HCT116 (cell line): Measurements from ENCODE around the gene AIRE. TPM values are rescaled to one million over a fixed set of nuclear protein-coding genes. Genes with fewer than 3 reads are reported as not detected.

Source experiments
- ATAC-seq: fragments of 200-7000 bp; cut with Tn5 transposase; 2 replicates; pipeline ENCODE4 v1.9.1; 2020; ENCODE audit warnings: mild to moderate bottlenecking, moderate library complexity
- BruUV-seq: library from RNA; stranded (reverse); fragments of 400-500 nt; replicated peaks from 2 replicates; lab custom pipeline; 2021; lab: Mats Ljungman, UMichigan
- CTCF ChIA-PET: fragments of 300-600 bp; sonication (Branson Sonifier 250); formaldehyde crosslinking; loops from one replicate; lab custom pipeline; 2021; ENCODE audit warnings: antibody characterized with exemption; lab: Charles Lee
- POLR2A ChIA-PET: fragments of 300-600, 350-600 bp; sonication (Branson Sonifier 250); formaldehyde crosslinking; loops from one replicate; lab custom pipeline; 2021; ENCODE audit warnings: antibody characterized with exemption; lab: Charles Lee
- RAD21 ChIA-PET, 2 experiments: fragments of 300-600 bp; sonication (Branson Sonifier 250); formaldehyde crosslinking; loops; one replicate each; lab custom pipeline; 2023; ENCODE audit warnings: low total read pairs in 2 of 2; ENCODE audit not compliant: uncharacterized antibody in 2 of 2, unreplicated experiment in 2 of 2, low non-redundant PET in 1 of 2; lab: Charles Lee
- DNase-seq: peaks from one replicate; pipeline ENCODE4 v3.0.0-alpha.2; 2010; ENCODE audit warnings: low read depth, low spot score
- H2AFZ ChIP-seq: fragments of 200-600 bp; shearing (Covaris generic), sonication (generic); 2 replicates; pipeline ENCODE4 v1.6.1; 2017; ENCODE audit warnings: low read depth, mixed run types, mixed read lengths, antibody characterized with exemption, low read length; ENCODE audit not compliant: poor library complexity, severe bottlenecking
- H3K27ac ChIP-seq: 2 replicates; pipeline ENCODE4 v1.5.1; 2012; ENCODE audit warnings: low read depth, low read length
- H3K27me3 ChIP-seq: fragments of 200-600 bp; sonication (generic); 2 replicates; pipeline ENCODE4 v1.6.1; 2016; ENCODE audit warnings: mixed run types, low read length, mixed read lengths; ENCODE audit not compliant: insufficient read depth
- H3K36me3 ChIP-seq, 2 experiments: fragments of 200-500 bp in 1 of 2; fragments of 200-600 bp in 1 of 2; sonication (Bioruptor generic) in 1 of 2; sonication (generic) in 1 of 2; 2 replicates each; pipeline versions ENCODE4 v1.5.1 to v1.6.1; 2014 to 2016; ENCODE audit warnings: low read length in 2 of 2, inconsistent platforms in 1 of 2, mixed read lengths in 1 of 2, mixed run types in 1 of 2; ENCODE audit not compliant: insufficient read depth in 2 of 2, control insufficient read depth in 1 of 2
- H3K4me1 ChIP-seq, 2 experiments: fragments of 200-600 bp in 1 of 2; sonication (generic) in 1 of 2; 2 replicates each; pipeline versions ENCODE4 v1.5.1 to v1.6.1; 2012 to 2017; ENCODE audit warnings: low read length in 2 of 2, inconsistent platforms in 1 of 2, mild to moderate bottlenecking in 1 of 2, mixed read lengths in 1 of 2, mixed run types in 1 of 2, moderate library complexity in 1 of 2; ENCODE audit not compliant: insufficient read depth in 2 of 2, control insufficient read depth in 1 of 2
- H3K4me2 ChIP-seq: fragments of 200-600 bp; sonication (generic); 2 replicates; pipeline ENCODE4 v1.6.1; 2017; ENCODE audit warnings: mixed run types, low read length, mixed read lengths
- H3K4me3 ChIP-seq, 2 experiments: fragments of 200-600 bp in 1 of 2; sonication (generic) in 1 of 2; replicated peaks in 1 of 2; 2 replicates each; pipeline ENCODE4 v1.5.1; 2011 to 2016; ENCODE audit warnings: low read length in 2 of 2, control low read depth in 1 of 2, low read depth in 1 of 2, mild to moderate bottlenecking in 1 of 2, mixed read lengths in 1 of 2, mixed run types in 1 of 2
- H3K79me2 ChIP-seq: fragments of 200-600 bp; sonication (generic); 2 replicates; pipeline ENCODE4 v1.6.1; 2017; ENCODE audit warnings: mild to moderate bottlenecking, mixed run types, low read length, moderate library complexity, mixed read lengths; ENCODE audit not compliant: insufficient read depth
- H3K9ac ChIP-seq: fragments of 200-600 bp; sonication (generic); 2 replicates; pipeline ENCODE4 v1.6.1; 2016; ENCODE audit warnings: low read length, mixed read lengths
- H3K9me2 ChIP-seq: fragments of 200-600 bp; sonication (generic), shearing (Covaris generic); 2 replicates; pipeline ENCODE4 v1.6.1; 2017; ENCODE audit warnings: mixed run types, mild to moderate bottlenecking, moderate library complexity; ENCODE audit not compliant: insufficient read depth
- H3K9me3 ChIP-seq, 2 experiments: fragments of 200-500 bp in 1 of 2; fragments of 200-600 bp in 1 of 2; sonication (Bioruptor generic) in 1 of 2; sonication (generic) in 1 of 2; 2 replicates each; pipeline ENCODE4 v1.6.1; 2014 to 2017; ENCODE audit warnings: low read length in 2 of 2, mixed read lengths in 2 of 2, inconsistent platforms in 1 of 2, low read depth in 1 of 2, mild to moderate bottlenecking in 1 of 2, mixed run types in 1 of 2, moderate library complexity in 1 of 2; ENCODE audit not compliant: control insufficient read depth in 1 of 2, insufficient read depth in 1 of 2
- H4K20me1 ChIP-seq: fragments of 200-600 bp; sonication (generic), shearing (Covaris generic); 2 replicates; pipeline ENCODE4 v1.6.1; 2017; ENCODE audit warnings: mixed run types, mild to moderate bottlenecking, moderate library complexity; ENCODE audit not compliant: insufficient read depth
- ATF3 ChIP-seq: IDR thresholded peaks from 2 replicates; pipeline ENCODE4 v1.6.1; 2012
- CBX3 ChIP-seq: IDR thresholded peaks from 2 replicates; pipeline ENCODE4 v1.6.1; 2012; ENCODE audit warnings: low read depth
- CEBPB ChIP-seq: IDR thresholded peaks from 2 replicates; pipeline ENCODE4 v1.6.1; 2012; ENCODE audit warnings: low read depth
- EGR1 ChIP-seq: IDR thresholded peaks from 2 replicates; pipeline ENCODE4 v1.6.1; 2012; ENCODE audit warnings: low read depth
- EZH2 ChIP-seq: fragments of 200-600 bp; sonication (generic); IDR thresholded peaks from 2 replicates; pipeline ENCODE4 v1.6.1; 2017; ENCODE audit warnings: antibody characterized with exemption, mixed run types
- EZH2phosphoT487 ChIP-seq: fragments of 200-600 bp; IDR thresholded peaks from 2 replicates; pipeline ENCODE4 v1.6.1; 2018; ENCODE audit warnings: antibody characterized with exemption, borderline replicate concordance
- FOSL1 ChIP-seq: IDR thresholded peaks from 2 replicates; pipeline ENCODE4 v1.6.1; 2012; ENCODE audit warnings: low read depth
- POLR2A ChIP-seq: IDR thresholded peaks from 2 replicates; pipeline ENCODE4 v1.7.0; 2011; ENCODE audit warnings: borderline replicate concordance; ENCODE audit not compliant: insufficient read depth, insufficient read length; ENCODE audit errors: extremely low read depth
- POLR2AphosphoS5 ChIP-seq: IDR thresholded peaks from 2 replicates; pipeline ENCODE4 v1.6.1; 2011; ENCODE audit warnings: mild to moderate bottlenecking, low read depth, low read length, moderate library complexity
- RAD21 ChIP-seq: IDR thresholded peaks from 2 replicates; pipeline ENCODE4 v1.6.1; 2012; ENCODE audit warnings: low read depth, mild to moderate bottlenecking
- SIN3A ChIP-seq: IDR thresholded peaks from 2 replicates; pipeline ENCODE4 v1.6.1; 2012; ENCODE audit warnings: low read depth
- SP1 ChIP-seq: IDR thresholded peaks from 2 replicates; pipeline ENCODE4 v1.6.1; 2012; ENCODE audit warnings: low read depth
- YY1 ChIP-seq: IDR thresholded peaks from 2 replicates; pipeline ENCODE4 v1.6.1; 2011; ENCODE audit warnings: low read length, low read depth, moderate library complexity, mild to moderate bottlenecking; ENCODE audit not compliant: insufficient replicate concordance; ENCODE audit errors: extremely low read depth
- ZFX ChIP-seq: fragments of 450-650 bp; IDR thresholded peaks from 2 replicates; pipeline ENCODE4 v1.6.1; 2017
- intact Hi-C: fragments of 100-400 bp; cut with micrococcal nuclease; formaldehyde crosslinking; loops from 2 replicates; pipeline ENCODE4 v1.10.0; 2022
- total RNA-seq: library from RNA; stranded (reverse); gene quantifications from one replicate; pipeline ENCODE4 v1.2.1, GENCODE V29; 2021; ENCODE audit not compliant: unreplicated experiment
- TF ChIP-seq, protein P1 (sequence below): IDR thresholded peaks from 2 replicates; pipeline ENCODE4 v1.6.1; 2011; ENCODE audit warnings: mild to moderate bottlenecking, low read length, moderate library complexity; ENCODE audit not compliant: insufficient replicate concordance; ENCODE audit errors: extremely low read depth

AIRE gene
- total RNA-seq, 1 experiment from 2014 or later = not detected

- no peak overlapping the region for H3K27ac ChIP-seq
- H3K27me3 ChIP-seq = no peaks in the 10 kb centered on the region
- H3K9me2 ChIP-seq = no peaks in the 10 kb centered on the region
- no peaks in the 10 kb centered on the region for H3K36me3 ChIP-seq
- H3K9me3 ChIP-seq = no peaks in the 10 kb centered on the region
- TF ChIP-seq CEBPB (no peak), SP1 (no peak), CBX3 (no peak), ATF3 (no peak), ZFX (no peak), RAD21 (no peak), POLR2AphosphoS5 (no peak), SIN3A (no peak)
- TF ChIP-seq, protein P1, sequence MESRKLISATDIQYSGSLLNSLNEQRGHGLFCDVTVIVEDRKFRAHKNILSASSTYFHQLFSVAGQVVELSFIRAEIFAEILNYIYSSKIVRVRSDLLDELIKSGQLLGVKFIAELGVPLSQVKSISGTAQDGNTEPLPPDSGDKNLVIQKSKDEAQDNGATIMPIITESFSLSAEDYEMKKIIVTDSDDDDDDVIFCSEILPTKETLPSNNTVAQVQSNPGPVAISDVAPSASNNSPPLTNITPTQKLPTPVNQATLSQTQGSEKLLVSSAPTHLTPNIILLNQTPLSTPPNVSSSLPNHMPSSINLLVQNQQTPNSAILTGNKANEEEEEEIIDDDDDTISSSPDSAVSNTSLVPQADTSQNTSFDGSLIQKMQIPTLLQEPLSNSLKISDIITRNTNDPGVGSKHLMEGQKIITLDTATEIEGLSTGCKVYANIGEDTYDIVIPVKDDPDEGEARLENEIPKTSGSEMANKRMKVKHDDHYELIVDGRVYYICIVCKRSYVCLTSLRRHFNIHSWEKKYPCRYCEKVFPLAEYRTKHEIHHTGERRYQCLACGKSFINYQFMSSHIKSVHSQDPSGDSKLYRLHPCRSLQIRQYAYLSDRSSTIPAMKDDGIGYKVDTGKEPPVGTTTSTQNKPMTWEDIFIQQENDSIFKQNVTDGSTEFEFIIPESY = no peak
- TF ChIP-seq, all 23 proteins: peak for 0
- Histone ChIP-seq H4K20me1 (no peaks in the 10 kb centered on the region), H3K4me2 (no peak overlapping the region), H3K9ac (no peak overlapping the region), H3K4me1 (no peaks in the 10 kb centered on the region), H3K79me2 (no peaks in the 10 kb centered on the region), H2AFZ (no peak overlapping the region), H3K4me3 (no peak overlapping the region)
- ATAC-seq = no peak
- no peak for DNase-seq
- ChIA-PET CTCF (no interaction called here), POLR2A (no interaction called here), RAD21 (no interaction called here)
- intact Hi-C loops = no loop called here
- no TSS peak for BruUV-seq
These were observed 13.3 kb upstream of the AIRE start for GRCh38 chr21:44272284-44272858.

DNA sequence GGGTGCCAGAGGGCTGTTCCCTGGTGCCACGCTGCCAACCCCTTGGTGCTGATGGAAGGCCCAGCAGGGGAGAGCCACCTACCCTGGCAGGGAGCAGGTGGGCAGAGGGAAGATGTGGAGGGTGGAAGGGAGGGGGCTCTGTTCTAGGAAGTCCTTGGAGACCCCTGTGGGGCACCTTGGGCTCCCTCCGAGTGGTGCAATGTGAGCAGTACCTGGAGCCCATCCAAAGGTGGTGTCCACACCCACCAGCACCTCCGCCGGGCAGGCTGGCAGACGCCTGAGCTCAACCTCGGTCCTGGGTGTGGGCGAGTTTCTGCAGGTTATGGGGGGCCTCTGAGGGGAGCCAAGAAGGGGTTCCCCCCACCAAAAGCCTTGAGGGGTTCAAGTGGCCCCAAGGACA lies 12.6 kb upstream of the AIRE start:
- Histone ChIP-seq H3K9me3 (no peaks in the 10 kb centered on the region), H3K4me3 (no peak overlapping the region), H3K27ac (no peak overlapping the region), H4K20me1 (no peaks in the 10 kb centered on the region), H3K4me2 (no peak overlapping the region), H3K27me3 (no peaks in the 10 kb centered on the region), H3K79me2 (no peaks in the 10 kb centered on the region), H3K9ac (no peak overlapping the region), H3K4me1 (no peaks in the 10 kb centered on the region), H2AFZ (no peak overlapping the region), H3K9me2 (no peaks in the 10 kb centered on the region), H3K36me3 (no peaks in the 10 kb centered on the region)
- CTCF ChIA-PET = no interaction called here
- RAD21 ChIA-PET = no interaction called here
- no TSS peak for BruUV-seq
- POLR2A ChIA-PET = no interaction called here
- no peak for TF ChIP-seq EZH2
- TF ChIP-seq SIN3A = no peak
- no peak for TF ChIP-seq FOSL1
- TF ChIP-seq ZFX = no peak
- no peak for TF ChIP-seq ATF3
- no peak for TF ChIP-seq YY1
- no peak for TF ChIP-seq EGR1
- TF ChIP-seq POLR2A = no peak
- no peak for TF ChIP-seq CEBPB
- no peak for TF ChIP-seq EZH2phosphoT487
- TF ChIP-seq CBX3 = no peak
- no peak for ATAC-seq
- intact Hi-C loops = no loop called here
- DNase-seq = no peak
